Cardiac fibroblast (primary cell): ENCODE data around the gene ADCY5.

Source experiments
- DNase-seq, 2 donors: peaks; one replicate each; pipeline versions ENCODE4 v3.0.0 to v3.0.0-alpha.2; 2010; ENCODE audit warnings: low read depth in 2 of 2
- H3K4me3 ChIP-seq, 2 donors: replicated peaks in 1 of 2; 1 replicate in 1 of 2; 2 replicates in 1 of 2; pipeline ENCODE4 v1.5.1; 2011; ENCODE audit warnings: low read depth in 2 of 2, low read length in 2 of 2, mild to moderate bottlenecking in 2 of 2, moderate library complexity in 1 of 2
- TF ChIP-seq, protein P1 (sequence below): IDR thresholded peaks from one replicate; pipeline ENCODE4 v1.5.1; 2011; ENCODE audit warnings: low read depth, mild to moderate bottlenecking, low read length, inconsistent platforms

Gene ADCY5

DNA sequence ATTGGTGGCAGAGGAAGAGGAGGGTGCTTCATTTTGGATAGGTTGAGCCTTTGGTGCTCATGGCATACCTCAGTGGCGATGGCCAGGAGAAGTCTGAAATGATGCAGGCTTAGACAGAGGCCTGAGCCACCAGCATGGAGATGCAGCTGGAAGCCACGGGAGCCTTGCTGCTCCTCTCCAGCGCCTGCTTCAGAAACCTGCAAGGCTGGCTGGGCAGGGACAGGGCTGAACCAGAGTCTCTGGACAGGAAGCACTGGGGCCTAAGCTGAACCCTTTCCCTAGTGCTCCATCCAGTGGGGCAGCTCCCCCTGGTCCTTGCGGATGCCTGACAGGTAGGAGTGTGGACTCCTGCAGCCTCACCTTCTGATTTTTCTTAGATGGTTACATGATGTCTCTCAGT is 36.7 kb upstream of the ADCY5 start:
- no peak for DNase-seq
- TF ChIP-seq, protein P1, sequence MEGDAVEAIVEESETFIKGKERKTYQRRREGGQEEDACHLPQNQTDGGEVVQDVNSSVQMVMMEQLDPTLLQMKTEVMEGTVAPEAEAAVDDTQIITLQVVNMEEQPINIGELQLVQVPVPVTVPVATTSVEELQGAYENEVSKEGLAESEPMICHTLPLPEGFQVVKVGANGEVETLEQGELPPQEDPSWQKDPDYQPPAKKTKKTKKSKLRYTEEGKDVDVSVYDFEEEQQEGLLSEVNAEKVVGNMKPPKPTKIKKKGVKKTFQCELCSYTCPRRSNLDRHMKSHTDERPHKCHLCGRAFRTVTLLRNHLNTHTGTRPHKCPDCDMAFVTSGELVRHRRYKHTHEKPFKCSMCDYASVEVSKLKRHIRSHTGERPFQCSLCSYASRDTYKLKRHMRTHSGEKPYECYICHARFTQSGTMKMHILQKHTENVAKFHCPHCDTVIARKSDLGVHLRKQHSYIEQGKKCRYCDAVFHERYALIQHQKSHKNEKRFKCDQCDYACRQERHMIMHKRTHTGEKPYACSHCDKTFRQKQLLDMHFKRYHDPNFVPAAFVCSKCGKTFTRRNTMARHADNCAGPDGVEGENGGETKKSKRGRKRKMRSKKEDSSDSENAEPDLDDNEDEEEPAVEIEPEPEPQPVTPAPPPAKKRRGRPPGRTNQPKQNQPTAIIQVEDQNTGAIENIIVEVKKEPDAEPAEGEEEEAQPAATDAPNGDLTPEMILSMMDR: no peak
- no peak overlapping the region for H3K4me3 ChIP-seq

- H3K4me3 ChIP-seq: no peak overlapping the region
- DNase-seq: no peak
- TF ChIP-seq, protein P1: no peak
These were observed 34.3 kb upstream of the ADCY5 start for GRCh38 chr3:123483146-123483545.

DNA sequence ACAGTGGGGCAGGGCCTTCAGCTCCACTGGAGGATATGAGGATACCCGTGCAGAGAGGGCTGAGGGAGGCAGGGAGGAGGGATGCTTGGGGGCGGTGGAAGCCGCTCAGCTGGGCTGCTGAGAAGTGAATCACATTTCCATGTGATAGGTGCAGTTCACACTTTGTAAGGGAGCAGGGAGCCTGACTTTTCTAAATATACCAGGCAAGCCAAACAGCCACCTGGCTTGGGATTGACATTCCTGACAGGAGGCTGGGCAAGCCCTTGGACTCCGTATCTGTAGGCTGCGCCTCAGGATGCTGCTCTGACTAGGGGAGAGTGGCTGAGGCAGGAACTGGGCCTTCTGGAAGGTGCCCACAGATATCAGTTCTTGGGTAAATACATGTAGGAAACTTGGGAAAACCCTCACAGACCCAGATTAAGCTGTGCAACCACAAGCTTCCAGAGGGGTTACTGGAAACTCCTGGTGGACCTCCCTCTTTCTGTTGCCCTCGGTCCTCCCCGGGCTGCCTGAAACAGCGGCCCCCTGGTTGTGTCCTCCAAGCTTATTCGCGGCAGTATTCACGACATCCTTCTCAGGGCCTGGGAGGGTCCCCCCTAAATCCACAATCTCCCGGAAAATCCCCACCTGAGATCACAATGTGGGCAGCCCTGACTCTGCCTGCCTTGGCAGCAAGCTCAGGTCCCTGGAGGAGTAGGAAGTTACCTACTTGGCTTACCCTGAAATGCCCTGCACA is 33.0 kb upstream of the ADCY5 start:
- TF ChIP-seq, protein P1: no peak
- DNase-seq: no peak
- H3K4me3 ChIP-seq: no peak overlapping the region

DNA sequence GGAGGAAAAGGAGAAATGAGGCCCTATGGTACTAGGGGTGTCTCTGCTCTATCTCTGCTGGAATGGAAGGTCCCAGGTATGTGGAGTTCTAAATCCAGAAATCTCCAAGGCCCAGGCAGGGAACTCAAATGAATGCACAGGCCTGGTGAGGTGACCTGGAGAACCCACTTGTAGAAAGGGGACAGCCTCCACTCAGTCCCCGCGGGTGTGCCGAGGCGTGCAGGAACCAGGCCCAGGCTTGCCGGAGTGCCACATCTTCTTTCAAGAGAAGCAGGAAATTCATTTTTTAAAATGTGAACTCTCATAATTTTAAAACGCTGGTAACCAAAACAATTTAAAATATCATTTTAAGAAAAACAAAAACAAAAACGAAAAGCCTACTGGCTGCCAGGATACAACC is 32.2 kb upstream of the ADCY5 start:
- no peak overlapping the region for H3K4me3 ChIP-seq
- no peak for DNase-seq
- TF ChIP-seq, protein P1: no peak

GRCh38 chr3:123480428-123480827 is 31.5 kb upstream of the ADCY5 start:
- no peak overlapping the region for H3K4me3 ChIP-seq
- DNase-seq: no peak
- TF ChIP-seq, protein P1: no peak

DNA sequence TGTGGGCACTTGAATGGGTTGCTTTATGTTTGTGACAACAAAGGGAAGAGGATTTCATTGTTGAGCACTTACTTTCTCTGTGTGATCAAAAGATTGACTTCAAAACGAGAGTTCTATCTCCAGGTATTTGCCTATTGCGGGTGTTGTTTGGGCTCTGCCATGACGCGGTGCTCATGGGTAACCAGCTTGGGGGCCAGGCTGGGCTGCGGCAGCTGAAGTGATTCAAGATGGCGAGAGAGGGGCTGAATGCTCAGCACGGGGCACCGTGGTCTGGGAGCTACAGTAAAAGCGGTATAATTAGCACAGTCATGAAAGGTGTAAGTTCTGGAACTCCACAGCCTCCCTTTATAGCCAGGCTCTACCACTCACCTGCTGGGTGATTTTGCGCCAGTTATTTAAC is 31.0 kb upstream of the ADCY5 start:
- no peak overlapping the region for H3K4me3 ChIP-seq
- no peak for DNase-seq
- TF ChIP-seq, protein P1: no peak

GRCh38 chr3:123478314-123478713 is 29.4 kb upstream of the ADCY5 start:
- no peak overlapping the region for H3K4me3 ChIP-seq
- TF ChIP-seq, protein P1: no peak
- no peak for DNase-seq
